Measurements from ENCODE around the gene TET3.

GRCh38 chr2:73969356-73969755 is 15.4 kb upstream of the TET3 start:
- TF ChIP-seq CTCF (IDR thresholded peaks at IDR 0.05; ENCODE audit: low read depth, low read length, poor library complexity, severe bottlenecking) (no peak), EZH2phosphoT487 (IDR thresholded peaks at IDR 0.05; ENCODE audit: borderline replicate concordance, low read length) (no peak)
